Renal pelvis (tissue), 4 donors: ENCODE data around the gene PTPRC. TPM values are rescaled to one million over a fixed set of nuclear protein-coding genes. Genes with fewer than 3 reads are reported as not detected.

ENCODE experiments used
- DNase-seq: peaks from one replicate; pipeline ENCODE4 v3.0.0-alpha.2; 2013
- polyA plus RNA-seq, 3 donors: library from polyadenylated mRNA; unstranded; fragments of 120-200 nt; gene quantifications; one replicate each; pipeline ENCODE4 v1.2.1, GENCODE V29; 2013; ENCODE audit not compliant: insufficient read length in 3 of 3

The PTPRC gene
- polyA plus RNA-seq, 3 donors, result 4.3 to 4.9 (median 4.8) TPM

GRCh38 chr1:198641966-198642668 lies 3.3 kb downstream of the PTPRC start:
- DNase-seq, result no peak

GRCh38 chr1:198642983-198643382 lies 4.1 kb downstream of the PTPRC start:
- DNase-seq, result no peak

- no peak for DNase-seq
These were observed 5.0 kb downstream of the PTPRC start for GRCh38 chr1:198643808-198644207.

GRCh38 chr1:198647055-198647454 lies 8.2 kb downstream of the PTPRC start:
- DNase-seq, result no peak

- no peak for DNase-seq
These were observed 9.8 kb downstream of the PTPRC start for GRCh38 chr1:198648592-198648991.

GRCh38 chr1:198649232-198649967 lies 10.6 kb downstream of the PTPRC start:
- DNase-seq, result no peak

GRCh38 chr1:198649968-198650338 lies 11.1 kb downstream of the PTPRC start:
- no peak for DNase-seq

GRCh38 chr1:198650506-198650905 lies 11.7 kb downstream of the PTPRC start:
- no peak for DNase-seq

GRCh38 chr1:198651650-198652400 lies 13.0 kb downstream of the PTPRC start:
- DNase-seq, result no peak

- DNase-seq, result no peak
These were observed 15.1 kb downstream of the PTPRC start for GRCh38 chr1:198653808-198654413.

GRCh38 chr1:198655459-198656121 lies 16.8 kb downstream of the PTPRC start:
- no peak for DNase-seq

- DNase-seq, result no peak
These were observed 17.7 kb downstream of the PTPRC start for GRCh38 chr1:198656500-198656932.

- no peak for DNase-seq
These were observed 18.8 kb downstream of the PTPRC start for GRCh38 chr1:198657550-198658064.

GRCh38 chr1:198660341-198661261 lies 21.8 kb downstream of the PTPRC start:
- DNase-seq, result no peak

GRCh38 chr1:198662821-198663220 lies 24.0 kb downstream of the PTPRC start:
- DNase-seq, result no peak

GRCh38 chr1:198664068-198664788 lies 25.4 kb downstream of the PTPRC start:
- DNase-seq, result no peak

- DNase-seq, result no peak
These were observed 28.3 kb downstream of the PTPRC start for GRCh38 chr1:198667186-198667585.

GRCh38 chr1:198667807-198668206 lies 29.0 kb downstream of the PTPRC start:
- no peak for DNase-seq

- no peak for DNase-seq
These were observed 30.3 kb downstream of the PTPRC start for GRCh38 chr1:198669023-198669698.
